Heart right ventricle (tissue), 16 donors: ENCODE measurements around the gene CORIN. TPM values are rescaled to one million over a fixed set of nuclear protein-coding genes. Genes with fewer than 3 reads are reported as not detected.

ENCODE experiments used
- ATAC-seq, 8 donors: fragments of 200-7000 bp; cut with Tn5 transposase; one replicate each; pipeline ENCODE4 v1.9.1; 2020; ENCODE audit warnings: mild to moderate bottlenecking in 8 of 8, moderate library complexity in 8 of 8, moderate number of reproducible peaks in 1 of 8
- DNase-seq, 2 donors: peaks; one replicate each; pipeline ENCODE4 v3.0.0-alpha.2; 2020
- H3K27ac ChIP-seq, 10 donors: fragments of 200-600 bp; sonication (generic) in 2 of 10; one replicate each; pipeline versions ENCODE4 v1.5.0 to v1.8.0; 2020 to 2022; ENCODE audit warnings: mild to moderate bottlenecking in 3 of 10
- H3K27me3 ChIP-seq, 7 donors: fragments of 200-600 bp; one replicate each; pipeline ENCODE4 v1.8.0; 2021 to 2022; ENCODE audit warnings: mild to moderate bottlenecking in 2 of 7
- H3K36me3 ChIP-seq, 9 donors: fragments of 200-600 bp; sonication (generic) in 1 of 9; one replicate each; pipeline versions ENCODE4 v1.5.0 to v1.8.0; 2020 to 2022; ENCODE audit warnings: mild to moderate bottlenecking in 2 of 9
- H3K4me1 ChIP-seq, 9 donors: fragments of 200-600 bp; sonication (generic) in 1 of 9; one replicate each; pipeline versions ENCODE4 v1.5.0 to v1.8.0; 2020 to 2022; ENCODE audit warnings: mild to moderate bottlenecking in 4 of 9
- H3K4me3 ChIP-seq, 10 donors: fragments of 200-600 bp; sonication (generic) in 2 of 10; one replicate each; pipeline versions ENCODE4 v1.5.0 to v1.8.0; 2020 to 2022; ENCODE audit warnings: mild to moderate bottlenecking in 7 of 10, moderate library complexity in 2 of 10
- H3K9me3 ChIP-seq, 11 donors: fragments of 200-600 bp in 10 of 11; sonication (generic) in 2 of 11; one replicate each; pipeline versions ENCODE4 v1.5.0 to v1.8.0; 2013 to 2022; ENCODE audit warnings: mild to moderate bottlenecking in 2 of 11, control low read depth in 1 of 11, moderate library complexity in 1 of 11
- CTCF ChIP-seq, 9 donors: fragments of 200-600 bp; sonication (generic) in 2 of 9; IDR thresholded peaks; one replicate each; pipeline versions ENCODE4 v1.5.0 to v1.8.0; 2021 to 2022; ENCODE audit warnings: antibody characterized with exemption in 9 of 9, mild to moderate bottlenecking in 5 of 9, moderate library complexity in 1 of 9
- WGBS, 2 donors: extraction: QIAGEN DNeasy Blood & Tissue Kit; methylation state at CpG; one replicate each; pipeline ENCODE4 v1.1.7; 2013; ENCODE audit warnings: inconsistent platforms in 1 of 2; 5-methylcytosine and 5-hydroxymethylcytosine counted together
- intact Hi-C, 10 donors: fragments of 100-400 bp; cut with DNase I; formaldehyde crosslinking; loops; one replicate each; pipeline versions ENCODE4 v1.11.1 to v1.14.2; 2022
- polyA plus RNA-seq, 2 donors: library from polyadenylated mRNA; stranded (reverse); fragments of 200-250 nt; gene quantifications; one replicate each; pipeline ENCODE4 v1.2.3, GENCODE V29; 2013
- total RNA-seq, 10 donors: library from RNA; stranded (reverse); fragmentation: NEBNext Ultra II Directional in 3 of 10; extraction: Animal tissue kit (Norgen Biotek cat#: 25700) in 3 of 10; gene quantifications; one replicate each; pipeline versions ENCODE4 v1.2.1 to v1.2.4, GENCODE V29; 2021 to 2023
- donor health status: Arrhythmogenic right ventricular cardiomyopathy.
- donor health status: ischemic (EF 13 %, LVEDD 7.1; RV severe dilation, severe dysfunction).
- donor health status: healthy with polysubstance abuse.
- donor health status: DM: no; HTN: yes; CAD: no.
- donor health status: DM: no; HTN: no; CAD: no.
- donor health status: ischemic (EF 25% LVEDD 6.9; RV normal size, moderate dysfunction).
- donor health status: ischemic (EF 25% LVEDD 5.7; RV mildly dilated, moderate dysfunction).
- donor health status: healthy.
- donor health status: DM: yes; HTN: yes; CAD: no.
- donor health status: Ischemic cardiomyopathy.
- donor health status: ischemic (EF 35%, LVEDD 5.7; RV mildly dilated, moderate dysfunction).
- donor health status: nonischemic (EF 11% LVEDD 7.7; RV severe dilation, severe dysfunction).
- donor health status: DM: yes; HTN: yes; CAD: no.
- donor health status: PGD.
- donor health status: ischemic (EF 29% LVEDD 5.4; RV normal size, mild dysfunction).
- donor health status: nonischemic (EF 23%, LVEDD 6.1; RV moderate dilation, normal function).

CORIN gene
- total and polyA plus RNA-seq, 12 donors: 8.4 to 159 (median 70.2) TPM

GRCh38 chr4:47566969-47567368 is 270.9 kb downstream of the CORIN start:
- Histone ChIP-seq H3K4me1 (peaks cover 0 to 8% (median 0%) of the 10 kb centered on the region in 9 donors), H3K9me3 (no peaks in the 10 kb centered on the region), H3K36me3 (peaks cover 0 to 95% (median 30%) of the 10 kb centered on the region in 9 donors), H3K27ac (no peak overlapping the region), H3K4me3 (no peak overlapping the region), H3K27me3 (no peaks in the 10 kb centered on the region)
- no peak for TF ChIP-seq CTCF (IDR thresholded peaks at IDR 0.05)
- intact Hi-C loops: loop anchor here in 6 of 10 donors (10.0 kb wide), 3 partner anchors 72 to 102 kb away; partner anchors contain the start of genes COMMD8 (in 3 of the 6) and ATP10D (in 1 of the 6)
- DNase-seq (no peak), ATAC-seq (no peak)

- ATAC-seq: no peak
- no peak for DNase-seq
- TF ChIP-seq CTCF (IDR thresholded peaks at IDR 0.05): no peak
- Histone ChIP-seq H3K4me3 (no peak overlapping the region), H3K4me1 (peaks cover 0 to 8% (median 0%) of the 10 kb centered on the region in 9 donors), H3K27ac (no peak overlapping the region), H3K9me3 (no peaks in the 10 kb centered on the region), H3K27me3 (no peaks in the 10 kb centered on the region), H3K36me3 (peaks cover 0 to 95% (median 26%) of the 10 kb centered on the region in 9 donors)
- WGBS, 2 donors: 90 to 91% methylated on average over 2 of the region's 2 CpGs
- intact Hi-C loops: loop anchor here in 6 of 10 donors (10.0 kb wide), 3 partner anchors 72 to 102 kb away; partner anchors contain the start of genes COMMD8 (in 3 of the 6) and ATP10D (in 1 of the 6)
Observed at GRCh38 chr4:47566566-47566965, 271.3 kb downstream of the CORIN start.

GRCh38 chr4:47562297-47562696 is 275.6 kb downstream of the CORIN start:
- no peak for TF ChIP-seq CTCF (IDR thresholded peaks at IDR 0.05)
- Histone ChIP-seq H3K27me3 (no peaks in the 10 kb centered on the region), H3K4me3 (no peak overlapping the region), H3K27ac (no peak overlapping the region), H3K9me3 (no peaks in the 10 kb centered on the region), H3K4me1 (peaks cover 0 to 8% (median 0%) of the 10 kb centered on the region in 9 donors), H3K36me3 (peaks cover 0 to 96% (median 12%) of the 10 kb centered on the region in 9 donors)
- intact Hi-C loops: loop anchor here in 8 of 10 donors (5.0 to 10.0 kb wide), 4 partner anchors 67 to 97 kb away; partner anchors contain the start of genes ATP10D (in 3 of the 8) and COMMD8 (in 3 of the 8)
- ATAC-seq (no peak), DNase-seq (no peak)
- whole genome bisulfite sequencing, 2 donors: 69 to 75% methylated on average over 3 of the region's 3 CpGs

GRCh38 chr4:47561331-47561730 is 276.5 kb downstream of the CORIN start:
- no peaks in the 10 kb centered on the region for H3K27me3 ChIP-seq
- intact Hi-C loops: loop anchor here in 8 of 10 donors (5.0 to 10.0 kb wide), 4 partner anchors 67 to 97 kb away; partner anchors contain the start of genes ATP10D (in 3 of the 8) and COMMD8 (in 3 of the 8)
- TF ChIP-seq CTCF (IDR thresholded peaks at IDR 0.05): no peak

More at GRCh38 chr4:47561331-47561730, 276.5 kb downstream of the CORIN start:
- 43 to 84% methylated on average over 1 of the region's 1 CpG for WGBS, 2 donors
- DNase-seq: no peak
- H3K27ac ChIP-seq: no peak overlapping the region
- H3K4me1 ChIP-seq: peaks cover 0 to 8% (median 0%) of the 10 kb centered on the region in 9 donors
- peaks cover 0 to 89% (median 12%) of the 10 kb centered on the region in 9 donors for H3K36me3 ChIP-seq
- no peak overlapping the region for H3K4me3 ChIP-seq
- H3K9me3 ChIP-seq: no peaks in the 10 kb centered on the region
- no peak for ATAC-seq
